Liver (tissue), 9 donors: ENCODE results near the gene ABHD12B. TPM values are rescaled to one million over a fixed set of nuclear protein-coding genes. Genes with fewer than 3 reads are reported as not detected.

Source experiments
- DNase-seq: peaks from one replicate; pipeline ENCODE4 v3.0.0-alpha.2; 2017; ENCODE audit warnings: low spot score
- H3K27ac ChIP-seq, 2 donors: one replicate each; pipeline ENCODE4 v1.7.0; 2013; ENCODE audit warnings: inconsistent platforms in 2 of 2, low read length in 2 of 2, control low read depth in 1 of 2, low read depth in 1 of 2, mild to moderate bottlenecking in 1 of 2
- H3K27me3 ChIP-seq, 4 donors: one replicate each; pipeline versions ENCODE4 v1.6.1 to v1.7.0; 2013; ENCODE audit warnings: low read length in 3 of 4, inconsistent platforms in 1 of 4, mild to moderate bottlenecking in 1 of 4, moderate library complexity in 1 of 4; ENCODE audit not compliant: control insufficient read depth in 4 of 4, insufficient read depth in 4 of 4
- H3K36me3 ChIP-seq, 4 donors: one replicate each; pipeline versions ENCODE4 v1.6.1 to v1.7.0; 2013; ENCODE audit warnings: low read length in 3 of 4, mild to moderate bottlenecking in 3 of 4, low read depth in 1 of 4, moderate library complexity in 1 of 4; ENCODE audit not compliant: control insufficient read depth in 4 of 4, insufficient read depth in 3 of 4
- H3K4me1 ChIP-seq, 4 donors: one replicate each; pipeline versions ENCODE4 v1.6.1 to v1.7.0; 2013; ENCODE audit warnings: low read length in 3 of 4, mild to moderate bottlenecking in 3 of 4, moderate library complexity in 1 of 4; ENCODE audit not compliant: control insufficient read depth in 4 of 4, insufficient read depth in 4 of 4
- H3K4me3 ChIP-seq, 3 donors: one replicate each; pipeline versions ENCODE4 v1.6.1 to v1.7.0; 2013; ENCODE audit warnings: low read length in 3 of 3, control low read depth in 1 of 3, low read depth in 1 of 3, mild to moderate bottlenecking in 1 of 3
- H3K9ac ChIP-seq, 2 donors: one replicate each; pipeline ENCODE4 v1.7.0; 2013; ENCODE audit warnings: low read length in 2 of 2, mild to moderate bottlenecking in 2 of 2, moderate library complexity in 2 of 2, control low read depth in 1 of 2, low read depth in 1 of 2
- H3K9me3 ChIP-seq, 4 donors: one replicate each; pipeline versions ENCODE4 v1.6.1 to v1.7.0; 2013; ENCODE audit warnings: low read length in 3 of 4; ENCODE audit not compliant: control insufficient read depth in 4 of 4
- ATF3 ChIP-seq: IDR thresholded peaks from 2 replicates; pipeline ENCODE4 v1.6.1; 2016; ENCODE audit warnings: antibody characterized with exemption
- GABPA ChIP-seq, 2 donors: IDR thresholded peaks in 1 of 2; conservative IDR thresholded peaks in 1 of 2; 2 replicates each; pipeline ENCODE4 v1.6.1; 2016; ENCODE audit warnings: antibody characterized with exemption in 2 of 2, mild to moderate bottlenecking in 1 of 2, moderate library complexity in 1 of 2
- HNF4A ChIP-seq, 2 donors: conservative IDR thresholded peaks; 2 replicates each; pipeline ENCODE4 v1.6.1; 2016; ENCODE audit warnings: antibody characterized with exemption in 2 of 2, mild to moderate bottlenecking in 2 of 2
- HNF4G ChIP-seq: IDR thresholded peaks from 2 replicates; pipeline ENCODE4 v1.6.1; 2016; ENCODE audit warnings: antibody characterized with exemption
- JUND ChIP-seq, 2 donors: IDR thresholded peaks; 2 replicates each; pipeline ENCODE4 v1.6.1; 2016; ENCODE audit warnings: antibody characterized with exemption in 2 of 2
- NR2F2 ChIP-seq: IDR thresholded peaks from 2 replicates; pipeline ENCODE4 v1.6.1; 2016; ENCODE audit warnings: antibody characterized with exemption
- RAD21 ChIP-seq, 2 donors: IDR thresholded peaks; 2 replicates each; pipeline ENCODE4 v1.6.1; 2016; ENCODE audit warnings: antibody characterized with exemption in 2 of 2, mild to moderate bottlenecking in 2 of 2
- REST ChIP-seq: IDR thresholded peaks from 2 replicates; pipeline ENCODE4 v1.6.1; 2016; ENCODE audit warnings: antibody characterized with exemption, mild to moderate bottlenecking
- RXRA ChIP-seq, 2 donors: IDR thresholded peaks; 2 replicates each; pipeline ENCODE4 v1.6.1; 2017 to 2018; ENCODE audit warnings: antibody characterized with exemption in 2 of 2, mild to moderate bottlenecking in 1 of 2
- SP1 ChIP-seq: IDR thresholded peaks from 2 replicates; pipeline ENCODE4 v1.6.1; 2018; ENCODE audit warnings: antibody characterized with exemption, mild to moderate bottlenecking
- TAF1 ChIP-seq: conservative IDR thresholded peaks from 2 replicates; pipeline ENCODE4 v1.6.1; 2016; ENCODE audit warnings: antibody characterized with exemption, mild to moderate bottlenecking
- YY1 ChIP-seq: IDR thresholded peaks from 2 replicates; pipeline ENCODE4 v1.6.1; 2016; ENCODE audit warnings: antibody characterized with exemption, mild to moderate bottlenecking
- WGBS: extraction: QIAGEN DNeasy Blood & Tissue Kit; methylation state at CpG from one replicate; pipeline ENCODE4 v1.1.7; 2013; 5-methylcytosine and 5-hydroxymethylcytosine counted together
- polyA plus RNA-seq, 2 donors: library from polyadenylated mRNA; stranded (reverse) in 1 of 2; unstranded in 1 of 2; fragments of 200-250 nt in 1 of 2; fragments of >200 nt in 1 of 2; fragmentation: Nextera tagmentation in 1 of 2; extraction: Ambion mirVana in 1 of 2; gene quantifications; one replicate each; pipeline versions ENCODE4 v1.2.1 to v1.2.3, GENCODE V29; 2013 to 2015
- total RNA-seq, 2 donors: library from RNA; depleted of rRNA; stranded (reverse); fragments of >200 nt; gene quantifications; one replicate each; pipeline ENCODE4 v1.2.3, GENCODE V29; 2014
- TF ChIP-seq, protein P1 (sequence below): IDR thresholded peaks from 2 replicates; pipeline ENCODE4 v1.6.1; 2016; ENCODE audit warnings: antibody characterized with exemption
- TF ChIP-seq, protein P2 (sequence below): fragments of 150-350 bp; IDR thresholded peaks from 2 replicates; pipeline ENCODE4 v1.5.1; 2017; ENCODE audit warnings: improper control_type of control experiment, low read depth, low read length; ENCODE audit not compliant: missing input control
- donor health status: healthy.
- donor health status: healthy.
- donor health status: healthy.
- donor health status: healthy.
- donor health status: healthy.

The ABHD12B gene
- total and polyA plus RNA-seq, 4 donors = 0.09 to 0.58 TPM; not detected in 2

DNA sequence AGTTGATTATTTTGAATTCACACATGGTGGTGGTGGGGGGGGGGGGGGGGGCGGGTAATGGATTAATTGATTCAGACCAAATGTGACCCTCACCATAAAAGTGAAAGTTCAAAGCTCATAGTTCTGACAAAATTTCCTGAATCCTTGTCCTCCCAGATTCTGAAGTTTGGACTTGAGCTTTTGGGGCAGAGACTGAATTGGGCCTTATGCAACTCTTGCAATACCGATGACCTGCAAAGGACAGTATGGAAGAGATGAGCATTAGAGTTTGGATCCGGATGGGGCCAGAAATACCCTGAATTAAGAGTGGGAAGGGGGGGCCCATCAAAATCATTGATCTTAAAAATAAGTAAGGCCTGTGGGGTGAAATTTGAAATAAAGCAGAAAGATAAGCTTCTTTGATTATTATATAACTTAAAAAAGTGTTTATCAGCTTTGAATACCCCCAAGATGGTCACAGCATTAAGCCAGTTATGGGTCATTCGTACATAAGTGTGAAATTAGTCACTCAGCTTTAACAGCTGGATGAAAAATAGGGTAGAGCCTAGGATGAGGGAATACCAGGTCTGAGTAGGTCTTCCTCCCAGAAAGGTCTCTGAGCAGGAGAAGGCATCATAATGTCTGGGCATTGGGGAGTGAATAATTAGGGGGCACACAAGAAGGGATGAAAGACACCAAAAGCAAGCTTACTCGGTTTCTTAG is 74.5 kb downstream of the ABHD12B start:
- DNase-seq = no peak
- Histone ChIP-seq H3K4me3 (no peak overlapping the region), H3K27ac (no peak overlapping the region), H3K9ac (no peak overlapping the region), H3K27me3 (no peaks in the 10 kb centered on the region), H3K9me3 (no peaks in the 10 kb centered on the region), H3K36me3 (peaks cover 0 to 6% (median 2%) of the 10 kb centered on the region in 4 donors), H3K4me1 (peaks cover 5 to 20% (median 9%) of the 10 kb centered on the region in 4 donors)
- WGBS = 67% methylated on average over 5 of the region's 5 CpGs
- peak; percentile 36 to 67 for TF ChIP-seq RXRA (IDR thresholded peaks at IDR 0.05)
- TF ChIP-seq HNF4G = peak; percentile 86
- no peak for TF ChIP-seq NR2F2
- TF ChIP-seq SP1 = peak; percentile 48
- peak; percentile 86 to 96 for TF ChIP-seq HNF4A (conservative IDR thresholded peaks at IDR 0.05)
- peak; percentile 24 for TF ChIP-seq ATF3
- TF ChIP-seq JUND (IDR thresholded peaks at IDR 0.05) = peak in 1 of 2 donors; percentile 18
- no peak for TF ChIP-seq RAD21 (IDR thresholded peaks at IDR 0.05)

GRCh38 chr14:50947446-50947845 is 75.6 kb downstream of the ABHD12B start:
- Histone ChIP-seq H3K4me1 (peaks cover 4 to 12% (median 7%) of the 10 kb centered on the region in 4 donors), H3K4me3 (no peak overlapping the region), H3K27ac (no peak overlapping the region), H3K36me3 (no peaks in the 10 kb centered on the region), H3K27me3 (no peaks in the 10 kb centered on the region), H3K9ac (no peak overlapping the region), H3K9me3 (no peaks in the 10 kb centered on the region)
- 65% methylated on average over 4 of the region's 4 CpGs for WGBS
- TF ChIP-seq RAD21 (IDR thresholded peaks at IDR 0.05) = no peak
- TF ChIP-seq YY1 = no peak
- TF ChIP-seq NR2F2 = no peak
- no peak for TF ChIP-seq GABPA (IDR thresholded peaks at IDR 0.05 in 1 of 2, conservative IDR thresholded peaks at IDR 0.05 in 1 of 2)
- TF ChIP-seq, protein P1, sequence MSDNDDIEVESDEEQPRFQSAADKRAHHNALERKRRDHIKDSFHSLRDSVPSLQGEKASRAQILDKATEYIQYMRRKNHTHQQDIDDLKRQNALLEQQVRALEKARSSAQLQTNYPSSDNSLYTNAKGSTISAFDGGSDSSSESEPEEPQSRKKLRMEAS = no peak
- TF ChIP-seq, protein P2, sequence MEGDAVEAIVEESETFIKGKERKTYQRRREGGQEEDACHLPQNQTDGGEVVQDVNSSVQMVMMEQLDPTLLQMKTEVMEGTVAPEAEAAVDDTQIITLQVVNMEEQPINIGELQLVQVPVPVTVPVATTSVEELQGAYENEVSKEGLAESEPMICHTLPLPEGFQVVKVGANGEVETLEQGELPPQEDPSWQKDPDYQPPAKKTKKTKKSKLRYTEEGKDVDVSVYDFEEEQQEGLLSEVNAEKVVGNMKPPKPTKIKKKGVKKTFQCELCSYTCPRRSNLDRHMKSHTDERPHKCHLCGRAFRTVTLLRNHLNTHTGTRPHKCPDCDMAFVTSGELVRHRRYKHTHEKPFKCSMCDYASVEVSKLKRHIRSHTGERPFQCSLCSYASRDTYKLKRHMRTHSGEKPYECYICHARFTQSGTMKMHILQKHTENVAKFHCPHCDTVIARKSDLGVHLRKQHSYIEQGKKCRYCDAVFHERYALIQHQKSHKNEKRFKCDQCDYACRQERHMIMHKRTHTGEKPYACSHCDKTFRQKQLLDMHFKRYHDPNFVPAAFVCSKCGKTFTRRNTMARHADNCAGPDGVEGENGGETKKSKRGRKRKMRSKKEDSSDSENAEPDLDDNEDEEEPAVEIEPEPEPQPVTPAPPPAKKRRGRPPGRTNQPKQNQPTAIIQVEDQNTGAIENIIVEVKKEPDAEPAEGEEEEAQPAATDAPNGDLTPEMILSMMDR = no peak
- no peak for DNase-seq

- WGBS = 47% methylated on average over 2 of the region's 2 CpGs
- DNase-seq = no peak
Measured at GRCh38 chr14:50948205-50948604, 76.4 kb downstream of the ABHD12B start.

More at GRCh38 chr14:50948205-50948604, 76.4 kb downstream of the ABHD12B start:
- Histone ChIP-seq H3K9me3 (no peaks in the 10 kb centered on the region), H3K4me3 (no peak overlapping the region), H3K27ac (no peak overlapping the region), H3K9ac (no peak overlapping the region), H3K4me1 (peaks cover under 1 to 8% (median 5%) of the 10 kb centered on the region in 4 donors), H3K27me3 (no peaks in the 10 kb centered on the region), H3K36me3 (no peaks in the 10 kb centered on the region)
- TF ChIP-seq TAF1 = no peak
- no peak for TF ChIP-seq JUND (IDR thresholded peaks at IDR 0.05)
- TF ChIP-seq GABPA (IDR thresholded peaks at IDR 0.05 in 1 of 2, conservative IDR thresholded peaks at IDR 0.05 in 1 of 2) = no peak
- TF ChIP-seq ATF3 = no peak
- TF ChIP-seq, protein P1 = no peak
- no peak for TF ChIP-seq SP1
- no peak for TF ChIP-seq HNF4G
- no peak for TF ChIP-seq REST
- no peak for TF ChIP-seq RAD21 (IDR thresholded peaks at IDR 0.05)
